Measurements from ENCODE around the gene EDDM3A.
"Not testable (repeated sequence)": the region's sequence is repeated elsewhere in the genome, so short reads cannot be mapped to it uniquely, and the experiment has no call there.

Gene EDDM3A

GRCh38 chr14:20698934-20699333, 46.8 kb upstream of the EDDM3A start:
- Histone ChIP-seq H3K9ac (no peak overlapping the region), H3K27ac (no peak overlapping the region), H3K27me3 (ENCODE audit: control insufficient read depth, insufficient read depth, low read length) (no peaks in the 10 kb centered on the region), H3K36me3 (ENCODE audit: control insufficient read depth, insufficient read depth, low read length) (no peaks in the 10 kb centered on the region), H3K79me2 (no peaks in the 10 kb centered on the region), H3K4me3 (ENCODE audit: low read depth, low read length) (no peak overlapping the region), H3K4me2 (ENCODE audit: low read length) (no peak overlapping the region), H3K9me3 (ENCODE audit: control insufficient read depth, low read length) (no peaks in the 10 kb centered on the region), H3K4me1 (no peaks in the 10 kb centered on the region), H2AFZ (no peak overlapping the region)
- TF ChIP-seq CTCF (IDR thresholded peaks at IDR 0.05): no peak

GRCh38 chr14:20699931-20700330, 45.8 kb upstream of the EDDM3A start:
- no peaks in the 10 kb centered on the region for H3K36me3 ChIP-seq (ENCODE audit: control insufficient read depth, insufficient read depth, low read length)
- H3K4me2 ChIP-seq (ENCODE audit: low read length): no peak overlapping the region
- no peaks in the 10 kb centered on the region for H3K4me1 ChIP-seq
- no peak overlapping the region for H2AFZ ChIP-seq
- TF ChIP-seq CTCF (IDR thresholded peaks at IDR 0.05): no peak
- H3K27ac ChIP-seq: no peak overlapping the region
- no peaks in the 10 kb centered on the region for H3K79me2 ChIP-seq
- no peaks in the 10 kb centered on the region for H3K9me3 ChIP-seq (ENCODE audit: control insufficient read depth, low read length)
- no peak overlapping the region for H3K4me3 ChIP-seq (ENCODE audit: low read depth, low read length)
- H3K27me3 ChIP-seq (ENCODE audit: control insufficient read depth, insufficient read depth, low read length): no peaks in the 10 kb centered on the region
- no peak overlapping the region for H3K9ac ChIP-seq

- not testable (repeated sequence) for H3K9me3 ChIP-seq (ENCODE audit: control insufficient read depth, low read length); H3K27me3 ChIP-seq (ENCODE audit: control insufficient read depth, insufficient read depth, low read length); H3K4me1 ChIP-seq; H3K4me2 ChIP-seq (ENCODE audit: low read length); H3K4me3 ChIP-seq (ENCODE audit: low read depth, low read length); H3K36me3 ChIP-seq (ENCODE audit: control insufficient read depth, insufficient read depth, low read length); H3K9ac ChIP-seq; H3K79me2 ChIP-seq; H3K27ac ChIP-seq; H2AFZ ChIP-seq
These were observed 44.7 kb upstream of the EDDM3A start for GRCh38 chr14:20700965-20701364.

- Histone ChIP-seq H3K27me3 (ENCODE audit: control insufficient read depth, insufficient read depth, low read length) (no peaks in the 10 kb centered on the region), H3K4me2 (ENCODE audit: low read length) (no peak overlapping the region), H3K79me2 (no peaks in the 10 kb centered on the region), H2AFZ (no peak overlapping the region), H3K27ac (no peak overlapping the region), H3K9me3 (ENCODE audit: control insufficient read depth, low read length) (no peaks in the 10 kb centered on the region), H3K4me1 (no peaks in the 10 kb centered on the region), H3K9ac (no peak overlapping the region), H3K36me3 (ENCODE audit: control insufficient read depth, insufficient read depth, low read length) (no peaks in the 10 kb centered on the region), H3K4me3 (ENCODE audit: low read depth, low read length) (peak overlapping the region; percentile 1)
- no peak for TF ChIP-seq CTCF (IDR thresholded peaks at IDR 0.05)
These were observed 38.9 kb upstream of the EDDM3A start for GRCh38 chr14:20706657-20707355.

GRCh38 chr14:20707622-20708021, 38.1 kb upstream of the EDDM3A start:
- Histone ChIP-seq H2AFZ (no peak overlapping the region), H3K36me3 (ENCODE audit: control insufficient read depth, insufficient read depth, low read length) (no peaks in the 10 kb centered on the region), H3K27ac (no peak overlapping the region), H3K9me3 (ENCODE audit: control insufficient read depth, low read length) (no peaks in the 10 kb centered on the region), H3K4me3 (ENCODE audit: low read depth, low read length) (peak overlapping the region; percentile 1), H3K4me2 (ENCODE audit: low read length) (peak overlapping the region; percentile 37), H3K4me1 (no peaks in the 10 kb centered on the region), H3K79me2 (no peaks in the 10 kb centered on the region), H3K9ac (no peak overlapping the region), H3K27me3 (ENCODE audit: control insufficient read depth, insufficient read depth, low read length) (no peaks in the 10 kb centered on the region)
- no peak for TF ChIP-seq CTCF (IDR thresholded peaks at IDR 0.05)
